Measurements from ENCODE around the gene CIPC. TPM values are rescaled to one million over a fixed set of nuclear protein-coding genes. Genes with fewer than 3 reads are reported as not detected.
A peak's percentile ranks its signal among the peaks of the same experiment; 100 is the strongest.

Gene CIPC
- total RNA-seq, 1 donor from 2014 or later: 25.6 TPM

DNA sequence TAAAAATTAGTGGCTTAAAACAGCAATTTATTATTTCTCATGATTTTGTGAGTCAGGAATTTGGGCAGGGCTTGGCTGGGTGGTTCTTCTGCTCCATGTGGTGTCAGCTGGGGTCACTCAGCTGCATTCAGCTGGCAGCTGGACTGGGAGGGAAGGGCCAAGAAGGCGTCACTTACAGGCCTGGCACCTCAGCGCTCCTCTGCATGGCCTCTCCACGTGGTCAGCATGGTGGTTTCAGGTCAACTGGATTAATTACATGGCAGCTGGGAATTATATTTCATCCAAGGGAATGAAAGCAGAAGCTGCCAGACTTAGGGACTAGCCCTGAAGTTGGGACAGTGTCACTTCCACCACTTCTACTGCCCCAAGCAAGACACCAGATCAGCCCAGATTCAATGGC is 42.1 kb upstream of the CIPC start:
- TF ChIP-seq, protein P1, sequence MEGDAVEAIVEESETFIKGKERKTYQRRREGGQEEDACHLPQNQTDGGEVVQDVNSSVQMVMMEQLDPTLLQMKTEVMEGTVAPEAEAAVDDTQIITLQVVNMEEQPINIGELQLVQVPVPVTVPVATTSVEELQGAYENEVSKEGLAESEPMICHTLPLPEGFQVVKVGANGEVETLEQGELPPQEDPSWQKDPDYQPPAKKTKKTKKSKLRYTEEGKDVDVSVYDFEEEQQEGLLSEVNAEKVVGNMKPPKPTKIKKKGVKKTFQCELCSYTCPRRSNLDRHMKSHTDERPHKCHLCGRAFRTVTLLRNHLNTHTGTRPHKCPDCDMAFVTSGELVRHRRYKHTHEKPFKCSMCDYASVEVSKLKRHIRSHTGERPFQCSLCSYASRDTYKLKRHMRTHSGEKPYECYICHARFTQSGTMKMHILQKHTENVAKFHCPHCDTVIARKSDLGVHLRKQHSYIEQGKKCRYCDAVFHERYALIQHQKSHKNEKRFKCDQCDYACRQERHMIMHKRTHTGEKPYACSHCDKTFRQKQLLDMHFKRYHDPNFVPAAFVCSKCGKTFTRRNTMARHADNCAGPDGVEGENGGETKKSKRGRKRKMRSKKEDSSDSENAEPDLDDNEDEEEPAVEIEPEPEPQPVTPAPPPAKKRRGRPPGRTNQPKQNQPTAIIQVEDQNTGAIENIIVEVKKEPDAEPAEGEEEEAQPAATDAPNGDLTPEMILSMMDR (IDR thresholded peaks at IDR 0.05; ENCODE audit: unreplicated experiment): no peak
- peaks cover 15% of the 10 kb centered on the region for H3K4me1 Mint-ChIP-seq (ENCODE audit: low read depth)
- no peak for DNase-seq (ENCODE audit: low spot score, unreplicated experiment)
- no peaks in the 10 kb centered on the region for H3K36me3 Mint-ChIP-seq (ENCODE audit: insufficient read depth)
- H3K27me3 Mint-ChIP-seq: no peaks in the 10 kb centered on the region
- H3K9me3 Mint-ChIP-seq (ENCODE audit: low read depth): no peaks in the 10 kb centered on the region
- no peak overlapping the region for H3K27ac Mint-ChIP-seq
- no peak overlapping the region for H3K4me3 Mint-ChIP-seq (ENCODE audit: low read depth)

DNA sequence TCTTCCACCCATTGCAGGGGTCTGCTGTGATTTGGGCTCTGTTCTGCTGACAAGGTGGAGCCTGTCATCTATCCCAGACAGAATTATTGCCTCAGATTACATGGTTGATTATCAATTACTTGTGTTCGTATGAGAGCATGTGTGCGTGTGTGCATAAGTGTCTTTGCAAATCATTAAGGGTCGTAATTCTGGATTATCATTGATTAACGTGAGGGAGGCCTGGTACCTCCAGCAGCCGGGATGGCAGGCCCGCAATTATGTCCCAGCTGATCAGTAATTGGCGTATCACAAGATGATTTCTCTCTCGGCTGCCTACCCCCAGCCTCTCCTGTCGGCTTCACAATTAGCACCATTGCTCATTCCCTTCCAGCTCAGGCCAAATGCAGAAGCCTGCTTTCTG is 39.9 kb upstream of the CIPC start:
- no peak for DNase-seq (ENCODE audit: low spot score, unreplicated experiment)
- Mint-ChIP-seq H3K27ac (no peak overlapping the region), H3K4me1 (ENCODE audit: low read depth) (peaks cover 15% of the 10 kb centered on the region), H3K9me3 (ENCODE audit: low read depth) (no peaks in the 10 kb centered on the region), H3K4me3 (ENCODE audit: low read depth) (no peak overlapping the region), H3K27me3 (no peaks in the 10 kb centered on the region), H3K36me3 (ENCODE audit: insufficient read depth) (no peaks in the 10 kb centered on the region)
- TF ChIP-seq, protein P1 (IDR thresholded peaks at IDR 0.05; ENCODE audit: unreplicated experiment): no peak

DNA sequence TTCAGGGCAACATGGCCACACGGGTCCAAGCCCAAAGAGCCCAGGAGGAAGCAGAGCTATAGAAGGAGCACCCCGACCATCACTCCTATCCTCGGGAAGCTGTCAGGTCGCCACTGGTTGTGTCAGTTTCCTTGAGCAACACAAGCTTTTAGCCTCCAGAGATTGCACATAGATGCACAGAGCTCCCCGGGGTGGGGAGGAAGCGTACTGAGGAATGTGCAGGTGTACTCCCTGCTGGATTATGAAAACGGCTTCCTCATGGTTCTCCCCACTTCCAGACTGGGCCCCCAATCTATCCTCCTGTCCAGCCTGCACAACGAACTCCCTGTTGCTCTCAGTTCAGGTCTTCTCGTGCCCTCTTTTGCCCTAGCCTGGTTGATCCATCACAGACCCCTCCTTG is 39.3 kb upstream of the CIPC start:
- no peaks in the 10 kb centered on the region for H3K27me3 Mint-ChIP-seq
- DNase-seq (ENCODE audit: low spot score, unreplicated experiment): no peak
- peaks cover 15% of the 10 kb centered on the region for H3K4me1 Mint-ChIP-seq (ENCODE audit: low read depth)
- no peaks in the 10 kb centered on the region for H3K9me3 Mint-ChIP-seq (ENCODE audit: low read depth)
- no peak overlapping the region for H3K27ac Mint-ChIP-seq
- H3K4me3 Mint-ChIP-seq (ENCODE audit: low read depth): no peak overlapping the region
- no peaks in the 10 kb centered on the region for H3K36me3 Mint-ChIP-seq (ENCODE audit: insufficient read depth)
- TF ChIP-seq, protein P1 (IDR thresholded peaks at IDR 0.05; ENCODE audit: unreplicated experiment): no peak

DNA sequence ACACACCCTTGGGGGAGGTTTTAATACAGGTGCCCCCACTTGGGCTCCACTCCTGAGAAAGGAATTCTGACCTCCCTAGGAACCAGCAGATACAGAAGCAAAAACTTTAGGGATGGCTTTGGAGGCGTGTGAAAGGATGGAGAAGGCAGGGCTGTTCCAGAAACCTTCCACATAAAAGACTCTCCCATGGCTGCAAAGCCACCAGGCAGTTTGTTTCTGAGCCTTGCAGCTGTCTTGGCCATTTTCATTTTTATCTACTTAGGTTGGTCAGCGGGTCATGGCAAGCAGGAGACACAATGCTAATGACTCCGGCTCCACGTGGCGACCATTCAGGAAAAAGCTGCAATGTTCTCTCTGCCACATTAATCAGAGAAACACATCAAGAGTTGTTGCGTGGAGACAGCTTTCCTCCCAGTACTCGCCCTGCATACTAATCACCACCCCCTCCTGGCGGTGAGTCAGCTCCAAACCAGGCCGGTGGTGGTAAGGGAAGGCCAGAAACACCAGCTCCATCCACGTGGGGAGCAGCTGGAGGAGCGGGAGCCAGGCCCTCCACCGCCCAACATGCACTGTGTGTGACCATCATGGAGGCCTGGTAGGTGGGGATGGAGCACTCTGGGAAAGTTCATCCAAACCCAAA is 38.7 kb upstream of the CIPC start:
- H3K27ac Mint-ChIP-seq: peak overlapping the region; percentile 42

DNA sequence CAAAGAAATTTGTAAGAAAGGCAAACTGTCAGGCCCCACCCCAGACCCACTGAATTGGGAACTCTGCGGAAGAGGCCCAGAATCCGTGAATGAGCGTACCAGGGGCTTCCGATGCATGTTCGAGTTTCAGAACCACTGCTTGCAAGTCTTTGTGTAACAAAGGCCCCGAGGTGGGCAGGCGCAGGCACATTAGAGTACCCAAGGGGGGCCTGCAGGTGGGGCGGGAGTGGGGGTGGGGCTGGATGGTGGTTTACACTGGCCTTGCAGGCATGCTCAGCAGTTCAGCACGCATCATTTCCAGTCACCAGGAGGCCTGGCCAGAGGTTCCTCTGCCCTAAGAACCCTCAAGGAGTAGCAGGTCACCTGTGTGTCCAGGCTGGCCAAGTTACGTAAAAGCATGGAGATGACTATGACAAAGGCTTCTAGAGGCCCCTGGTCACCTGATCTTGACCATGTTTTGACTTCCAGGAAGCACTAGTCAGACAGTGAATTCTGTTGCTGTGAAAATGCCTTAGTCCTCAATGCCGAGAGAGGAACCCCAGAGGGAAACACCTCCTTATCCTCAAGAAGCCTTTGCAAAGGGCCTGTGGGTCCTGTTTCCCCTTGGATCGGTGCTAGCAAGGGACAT is 36.3 kb upstream of the CIPC start:
- H3K36me3 Mint-ChIP-seq (ENCODE audit: insufficient read depth): no peaks in the 10 kb centered on the region

More for the DNA sequence above, 38.7 kb upstream of the CIPC start:
- Mint-ChIP-seq H3K4me1 (ENCODE audit: low read depth) (peaks cover 15% of the 10 kb centered on the region), H3K9me3 (ENCODE audit: low read depth) (no peaks in the 10 kb centered on the region), H3K4me3 (ENCODE audit: low read depth) (no peak overlapping the region), H3K36me3 (ENCODE audit: insufficient read depth) (no peaks in the 10 kb centered on the region), H3K27me3 (no peaks in the 10 kb centered on the region)
- peak; percentile 49 for DNase-seq (ENCODE audit: low spot score, unreplicated experiment)
- TF ChIP-seq, protein P1 (IDR thresholded peaks at IDR 0.05; ENCODE audit: unreplicated experiment): peak; percentile 52

More for the DNA sequence above, 36.3 kb upstream of the CIPC start:
- H3K4me1 Mint-ChIP-seq (ENCODE audit: low read depth): peaks cover 22% of the 10 kb centered on the region
- no peaks in the 10 kb centered on the region for H3K27me3 Mint-ChIP-seq
- no peak for DNase-seq (ENCODE audit: low spot score, unreplicated experiment)
- no peak overlapping the region for H3K4me3 Mint-ChIP-seq (ENCODE audit: low read depth)
- TF ChIP-seq, protein P1 (IDR thresholded peaks at IDR 0.05; ENCODE audit: unreplicated experiment): no peak
- no peak overlapping the region for H3K27ac Mint-ChIP-seq
- H3K9me3 Mint-ChIP-seq (ENCODE audit: low read depth): no peaks in the 10 kb centered on the region
